ENCODE data around the gene TAT.

DNA sequence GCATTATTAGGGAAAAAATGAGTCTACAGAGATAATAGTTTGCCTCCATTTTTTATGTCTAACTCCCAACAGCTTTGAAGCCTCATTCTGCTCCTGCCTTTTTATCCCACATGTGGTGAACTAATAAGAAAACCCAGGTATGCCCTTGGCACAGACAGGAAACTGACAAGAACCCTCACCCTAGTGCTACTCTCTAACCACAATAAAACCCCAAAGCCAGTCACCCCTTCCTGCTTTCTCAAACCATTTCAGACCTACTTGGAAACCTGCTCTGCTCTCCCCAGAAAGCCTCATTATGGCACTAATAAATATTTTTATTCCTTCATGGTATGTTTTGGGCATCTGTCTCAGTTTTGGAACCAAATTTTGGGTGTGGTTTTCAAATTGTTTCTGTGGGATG lies 45.2 kb upstream of the TAT start:
- TF ChIP-seq, protein P1, sequence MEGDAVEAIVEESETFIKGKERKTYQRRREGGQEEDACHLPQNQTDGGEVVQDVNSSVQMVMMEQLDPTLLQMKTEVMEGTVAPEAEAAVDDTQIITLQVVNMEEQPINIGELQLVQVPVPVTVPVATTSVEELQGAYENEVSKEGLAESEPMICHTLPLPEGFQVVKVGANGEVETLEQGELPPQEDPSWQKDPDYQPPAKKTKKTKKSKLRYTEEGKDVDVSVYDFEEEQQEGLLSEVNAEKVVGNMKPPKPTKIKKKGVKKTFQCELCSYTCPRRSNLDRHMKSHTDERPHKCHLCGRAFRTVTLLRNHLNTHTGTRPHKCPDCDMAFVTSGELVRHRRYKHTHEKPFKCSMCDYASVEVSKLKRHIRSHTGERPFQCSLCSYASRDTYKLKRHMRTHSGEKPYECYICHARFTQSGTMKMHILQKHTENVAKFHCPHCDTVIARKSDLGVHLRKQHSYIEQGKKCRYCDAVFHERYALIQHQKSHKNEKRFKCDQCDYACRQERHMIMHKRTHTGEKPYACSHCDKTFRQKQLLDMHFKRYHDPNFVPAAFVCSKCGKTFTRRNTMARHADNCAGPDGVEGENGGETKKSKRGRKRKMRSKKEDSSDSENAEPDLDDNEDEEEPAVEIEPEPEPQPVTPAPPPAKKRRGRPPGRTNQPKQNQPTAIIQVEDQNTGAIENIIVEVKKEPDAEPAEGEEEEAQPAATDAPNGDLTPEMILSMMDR (IDR thresholded peaks at IDR 0.05): no peak
- no peak for TF ChIP-seq POLR2A (IDR thresholded peaks at IDR 0.05)
- no peak for TF ChIP-seq EP300 (IDR thresholded peaks at IDR 0.05)
